Progenitor cell of endocrine pancreas (in vitro differentiated cells): ENCODE measurements around the gene CCL7. TPM values are rescaled to one million over a fixed set of nuclear protein-coding genes. Genes with fewer than 3 reads are reported as not detected.

Source experiments
- DNase-seq: peaks from one replicate; pipeline ENCODE4 v3.0.0; 2021; ENCODE audit warnings: low spot score; ENCODE audit not compliant: unreplicated experiment
- H3K27ac Mint-ChIP-seq: 2 replicates; pipeline ENCODE4 v1.8.0; 2021; ENCODE audit warnings: mild to moderate bottlenecking, moderate library complexity, mixed read lengths
- H3K27me3 Mint-ChIP-seq: 2 replicates; pipeline ENCODE4 v1.8.0; 2021; ENCODE audit warnings: mixed read lengths
- H3K36me3 Mint-ChIP-seq: 2 replicates; pipeline ENCODE4 v1.8.0; 2022; ENCODE audit warnings: mixed read lengths; ENCODE audit not compliant: insufficient read depth
- H3K4me1 Mint-ChIP-seq: 2 replicates; pipeline ENCODE4 v1.8.0; 2021; ENCODE audit warnings: low read depth, mixed read lengths
- H3K4me3 Mint-ChIP-seq: 2 replicates; pipeline ENCODE4 v1.8.0; 2021; ENCODE audit warnings: low read depth, mild to moderate bottlenecking, moderate library complexity, mixed read lengths
- H3K9me3 Mint-ChIP-seq: 2 replicates; pipeline ENCODE4 v1.8.0; 2021; ENCODE audit warnings: low read depth, mixed read lengths
- CTCF ChIP-seq: fragments of 200-600 bp; sonication (generic); IDR thresholded peaks from one replicate; pipeline ENCODE4 v1.5.0; 2021; ENCODE audit warnings: antibody characterized with exemption, mild to moderate bottlenecking; ENCODE audit not compliant: unreplicated experiment
- total RNA-seq: library from RNA; stranded (reverse); gene quantifications from 2 replicates; pipeline ENCODE4 v1.2.1, GENCODE V29; 2021

CCL7 gene
- total RNA-seq, 1 donor from 2014 or later: not detected

- Mint-ChIP-seq H3K4me3 (no peak overlapping the region), H3K9me3 (no peaks in the 10 kb centered on the region), H3K36me3 (no peaks in the 10 kb centered on the region), H3K4me1 (no peaks in the 10 kb centered on the region), H3K27me3 (peaks cover 7% of the 10 kb centered on the region), H3K27ac (no peak overlapping the region)
- no peak for TF ChIP-seq CTCF
- DNase-seq: no peak
Observed at GRCh38 chr17:34311291-34311690, 41.3 kb downstream of the CCL7 start.

- TF ChIP-seq CTCF: no peak
- Mint-ChIP-seq H3K36me3 (no peaks in the 10 kb centered on the region), H3K9me3 (no peaks in the 10 kb centered on the region), H3K4me3 (no peak overlapping the region), H3K4me1 (no peaks in the 10 kb centered on the region), H3K27me3 (peaks cover 3% of the 10 kb centered on the region), H3K27ac (no peak overlapping the region)
- no peak for DNase-seq
Observed at GRCh38 chr17:34312080-34312479, 42.1 kb downstream of the CCL7 start.

GRCh38 chr17:34313164-34313563 lies 43.1 kb downstream of the CCL7 start:
- H3K9me3 Mint-ChIP-seq: no peaks in the 10 kb centered on the region
- H3K27me3 Mint-ChIP-seq: peaks cover 3% of the 10 kb centered on the region
- DNase-seq: no peak
- peaks cover 3% of the 10 kb centered on the region for H3K4me1 Mint-ChIP-seq
- no peaks in the 10 kb centered on the region for H3K36me3 Mint-ChIP-seq
- TF ChIP-seq CTCF: no peak
- H3K4me3 Mint-ChIP-seq: no peak overlapping the region
- H3K27ac Mint-ChIP-seq: no peak overlapping the region

- no peak overlapping the region for H3K4me3 Mint-ChIP-seq
- H3K9me3 Mint-ChIP-seq: no peaks in the 10 kb centered on the region
- TF ChIP-seq CTCF: no peak
- no peak overlapping the region for H3K27ac Mint-ChIP-seq
- H3K36me3 Mint-ChIP-seq: no peaks in the 10 kb centered on the region
- H3K4me1 Mint-ChIP-seq: peaks cover 3% of the 10 kb centered on the region
- DNase-seq: no peak
- H3K27me3 Mint-ChIP-seq: peaks cover 3% of the 10 kb centered on the region
Observed at GRCh38 chr17:34314279-34314678, 44.3 kb downstream of the CCL7 start.

- Mint-ChIP-seq H3K4me3 (no peak overlapping the region), H3K9me3 (no peaks in the 10 kb centered on the region), H3K36me3 (no peaks in the 10 kb centered on the region), H3K4me1 (peaks cover 3% of the 10 kb centered on the region), H3K27ac (no peak overlapping the region), H3K27me3 (peaks cover 3% of the 10 kb centered on the region)
- no peak for DNase-seq
- no peak for TF ChIP-seq CTCF
Observed at GRCh38 chr17:34318474-34318873, 48.5 kb downstream of the CCL7 start.
